K562 (cell line): ENCODE measurements around the gene AGRN. TPM values are rescaled to one million over a fixed set of nuclear protein-coding genes. Genes with fewer than 3 reads are reported as not detected.

Source experiments
- ATAC-seq: fragments of 200-7000 bp; cut with Tn5 transposase; 3 replicates; pipeline ENCODE4 v1.9.1; 2020; ENCODE audit warnings: moderate library complexity
- BruUV-seq: library from RNA; stranded (reverse); fragments of 400-500 nt; replicated peaks from 2 replicates; lab custom pipeline; 2021; lab: Mats Ljungman, UMichigan
- CTCF ChIA-PET: fragments of 300-600 bp; formaldehyde crosslinking; extraction: SDS; loops from one replicate; lab custom pipeline; 2021; ENCODE audit warnings: low intra/inter-chr PET ratio; lab: Yijun Ruan, JAX
- POLR2A ChIA-PET: fragments of 300-600, 350-650 bp; sonication (Branson Sonifier 250); formaldehyde crosslinking; extraction: SDS; loops from one replicate; lab custom pipeline; 2021; ENCODE audit warnings: antibody characterized with exemption, inconsistent platforms; lab: Yijun Ruan, JAX
- DNase-seq, 4 experiments: peaks; one replicate each; pipeline versions ENCODE4 v3.0.0 to v3.0.0-alpha.2; 2011 to 2018; ENCODE audit warnings: low spot score in 3 of 4, mixed read lengths in 3 of 4; ENCODE audit errors: extremely low read depth in 1 of 4
- FAIRE-seq: peaks from 2 replicates; lab custom pipeline; 2011; peaks lifted over from hg19 to GRCh38; lab: Jason Lieb, UNC
- H2AFZ ChIP-seq: 2 replicates; pipeline ENCODE4 v1.6.0; 2011; ENCODE audit warnings: low read depth, low read length, control low read depth, inconsistent platforms
- H3K27ac ChIP-seq: fragments of 200-600 bp; 3 replicates; pipeline ENCODE4 v1.8.0; 2011; ENCODE audit warnings: low read depth, mild to moderate bottlenecking, control low read depth, inconsistent platforms, low read length, moderate library complexity, mixed read lengths; ENCODE audit errors: extremely low read depth
- H3K27me3 ChIP-seq, 2 experiments: fragments of 300-600 bp in 1 of 2; 2 replicates in 1 of 2; 3 replicates in 1 of 2; pipeline versions ENCODE4 v1.6.0 to v1.8.0; 2011; ENCODE audit warnings: inconsistent platforms in 2 of 2, low read length in 2 of 2, mild to moderate bottlenecking in 1 of 2, mixed read lengths in 1 of 2, moderate library complexity in 1 of 2; ENCODE audit not compliant: control insufficient read depth in 2 of 2, insufficient read depth in 2 of 2
- H3K36me3 ChIP-seq: fragments of 300-600 bp; 3 replicates; pipeline ENCODE4 v1.8.0; 2011; ENCODE audit warnings: mild to moderate bottlenecking, low read length, inconsistent platforms; ENCODE audit not compliant: control insufficient read depth, insufficient read depth
- H3K4me1 ChIP-seq, 2 experiments: fragments of 200-600 bp in 1 of 2; replicated peaks in 1 of 2; 2 replicates in 1 of 2; 3 replicates in 1 of 2; pipeline versions ENCODE4 v1.5.1 to v1.8.0; 2011; ENCODE audit warnings: inconsistent platforms in 2 of 2, low read length in 2 of 2, mild to moderate bottlenecking in 1 of 2, mixed read lengths in 1 of 2, moderate library complexity in 1 of 2; ENCODE audit not compliant: control insufficient read depth in 2 of 2, insufficient read depth in 2 of 2
- H3K4me2 ChIP-seq: 2 replicates; pipeline ENCODE4 v1.6.1; 2011; ENCODE audit warnings: low read length, control low read depth, inconsistent platforms, mixed read lengths; ENCODE audit not compliant: insufficient read depth
- H3K4me3 ChIP-seq: fragments of 200-600 bp; sonication (generic), shearing (Covaris generic); 2 replicates; pipeline ENCODE4 v1.5.1; 2016; ENCODE audit warnings: control low read depth, inconsistent platforms
- H3K79me2 ChIP-seq: fragments of 200-600 bp; 3 replicates; pipeline ENCODE4 v1.8.0; 2011; ENCODE audit warnings: low read length, inconsistent platforms; ENCODE audit not compliant: control insufficient read depth, insufficient read depth
- H3K9ac ChIP-seq, 2 experiments: 2 replicates each; pipeline versions ENCODE4 v1.6.0 to v1.6.1; 2011; ENCODE audit warnings: low read depth in 2 of 2, low read length in 2 of 2, control low read depth in 1 of 2, inconsistent platforms in 1 of 2, mild to moderate bottlenecking in 1 of 2, mixed read lengths in 1 of 2; ENCODE audit not compliant: insufficient read depth in 1 of 2
- H3K9me1 ChIP-seq: one replicate; pipeline ENCODE4 v1.6.0; 2011; ENCODE audit warnings: inconsistent platforms, mild to moderate bottlenecking, low read length, moderate library complexity; ENCODE audit not compliant: control insufficient read depth, insufficient read depth
- H3K9me3 ChIP-seq: replicated peaks from 2 replicates; pipeline ENCODE4 v1.5.1; 2011; ENCODE audit warnings: low read depth, low read length, inconsistent platforms; ENCODE audit not compliant: control insufficient read depth, insufficient read depth
- H4K20me1 ChIP-seq: replicated peaks from 2 replicates; pipeline ENCODE4 v1.6.1; 2011; ENCODE audit warnings: low read length, inconsistent platforms, mixed read lengths; ENCODE audit not compliant: control insufficient read depth, insufficient read depth
- ESRRA ChIP-seq: fragments of 450-650 bp; IDR thresholded peaks from 2 replicates; pipeline ENCODE4 v1.6.1; 2014; ENCODE audit warnings: low read depth, mild to moderate bottlenecking, moderate library complexity, borderline replicate concordance
- GTF2E2 ChIP-seq: fragments of 200-800 bp; sonication (Bioruptor generic); IDR thresholded peaks from 2 replicates; pipeline ENCODE4 v1.6.1; 2016; ENCODE audit warnings: missing genetic modification characterization, missing compliant biosample characterization
- GTF3C2 ChIP-seq: IDR thresholded peaks from 3 replicates; pipeline ENCODE4 v1.6.1; 2011; ENCODE audit warnings: borderline replicate concordance, mild to moderate bottlenecking, moderate library complexity; ENCODE audit not compliant: insufficient read length; ENCODE audit errors: extremely low read depth
- KAT8 ChIP-seq: fragments of 450-650 bp; IDR thresholded peaks from 2 replicates; pipeline ENCODE4 v1.6.1; 2016; ENCODE audit warnings: low read depth, mild to moderate bottlenecking
- MYBL2 ChIP-seq, 2 experiments: fragments of 450-650 bp in 1 of 2; sonication (generic) in 1 of 2; formaldehyde crosslinking in 1 of 2; IDR thresholded peaks; 2 replicates each; pipeline versions ENCODE4 v1.6.1 to v1.8.1; 2017 to 2022; ENCODE audit warnings: borderline replicate concordance in 1 of 2, inconsistent platforms in 1 of 2, low read depth in 1 of 2, mild to moderate bottlenecking in 1 of 2, missing genetic modification reagents in 1 of 2, moderate library complexity in 1 of 2
- NFRKB ChIP-seq: fragments of 450-650 bp; IDR thresholded peaks from 2 replicates; pipeline ENCODE4 v1.6.1; 2016; ENCODE audit warnings: low read depth
- RB1 ChIP-seq: fragments of 450-650 bp; IDR thresholded peaks from 2 replicates; pipeline ENCODE4 v1.6.1; 2017; ENCODE audit warnings: low read depth, mild to moderate bottlenecking
- RBM14 ChIP-seq: fragments of 200-400 bp; formaldehyde crosslinking; IDR thresholded peaks from 2 replicates; pipeline ENCODE4 v1.6.1; 2018; ENCODE audit warnings: low read depth, mild to moderate bottlenecking, low read length, moderate library complexity, borderline replicate concordance; ENCODE audit not compliant: insufficient read depth
- TOE1 ChIP-seq, 2 experiments: fragments of 450-650 bp in 1 of 2; sonication (generic) in 1 of 2; formaldehyde crosslinking in 1 of 2; IDR thresholded peaks; 2 replicates each; pipeline versions ENCODE4 v1.7.1 to v1.8.0; 2016 to 2022; ENCODE audit warnings: borderline replicate concordance in 2 of 2, mild to moderate bottlenecking in 2 of 2, antibody characterized with exemption in 1 of 2, inconsistent platforms in 1 of 2, low read depth in 1 of 2, missing genetic modification reagents in 1 of 2, moderate library complexity in 1 of 2
- TRIM28 ChIP-seq: fragments of 450-650 bp; IDR thresholded peaks from 2 replicates; pipeline ENCODE4 v1.6.1; 2017
- YY1 ChIP-seq, 3 experiments: IDR thresholded peaks; 2 replicates each; pipeline ENCODE4 v1.6.1; 2011; ENCODE audit warnings: low read length in 2 of 3, mild to moderate bottlenecking in 2 of 3, moderate library complexity in 2 of 3, borderline replicate concordance in 1 of 3, control low read depth in 1 of 3, low read depth in 1 of 3; ENCODE audit not compliant: insufficient read depth in 3 of 3, insufficient replicate concordance in 2 of 3, control insufficient read depth in 1 of 3, insufficient read length in 1 of 3; ENCODE audit errors: extremely low read depth in 1 of 3
- ZNF311 ChIP-seq: fragments of 250-450 bp; sonication (Bioruptor Pico); IDR thresholded peaks from 2 replicates; pipeline ENCODE4 v1.4.0; 2020; ENCODE audit warnings: mild to moderate bottlenecking, moderate library complexity
- ZSCAN29 ChIP-seq: fragments of 450-650 bp; IDR thresholded peaks from 2 replicates; pipeline ENCODE4 v1.6.1; 2017
- ZZZ3 ChIP-seq: fragments of 450-650 bp; IDR thresholded peaks from 2 replicates; pipeline ENCODE4 v1.6.1; 2016; ENCODE audit warnings: antibody characterized with exemption, mild to moderate bottlenecking, moderate library complexity
- WGBS: fragments of 100-300 bp; shearing (Covaris generic); methylation state at CpG from one replicate; pipeline ENCODE4 v1.1.6; 2016; ENCODE audit warnings: low coverage, mixed read lengths; ENCODE audit not compliant: insufficient coverage; ENCODE audit errors: missing lambda C conversion rate; 5-methylcytosine and 5-hydroxymethylcytosine counted together
- in situ Hi-C: fragments of 300-500 bp; cut with MboI; formaldehyde crosslinking; loops from 4 replicates; pipeline ENCODE4 v1.15.0; 2018; ENCODE audit warnings: inconsistent platforms, mixed read lengths
- intact Hi-C: fragments of 100-400 bp; cut with micrococcal nuclease; formaldehyde crosslinking; loops from 2 replicates; pipeline ENCODE4 v1.14.2; 2022
- polyA plus RNA-seq, 8 experiments: library from polyadenylated mRNA; depleted of rRNA in 4 of 8; stranded (reverse) in 5 of 8; unstranded in 3 of 8; fragments of >200 nt; fragmentation: Nextera tagmentation in 2 of 8; fragmentation: Illumina TruSeq in 1 of 8; extraction: Ambion mirVana in 2 of 8; extraction: Trizol in 1 of 8; gene quantifications; 2 replicates each; pipeline versions ENCODE4 v1.2.1 to v1.2.3, GENCODE V29; 2011 to 2014; ENCODE audit warnings: inconsistent platforms in 1 of 8, missing spikeins in 1 of 8
- total RNA-seq, 7 experiments: library from RNA; depleted of rRNA in 6 of 7; stranded (reverse); fragments of >200 nt in 6 of 7; fragmentation: Illumina TruSeq in 2 of 7; extraction: Trizol in 2 of 7; gene quantifications; 2 replicates each; pipeline versions ENCODE4 v1.2.1 to v1.2.3, GENCODE V29; 2011 to 2021; ENCODE audit warnings: low replicate concordance in 1 of 7

The AGRN gene
- total and polyA plus RNA-seq, 9 of the 15 experiments (the other 6 are each of a cell fraction or from before 2014, with no cell fraction given), result 0.04 to 111 (median 18.1) TPM

GRCh38 chr1:998995-999724, 20.8 kb upstream of the AGRN start (continued):
- no peak for TF ChIP-seq GTF2E2 (tag)
- TF ChIP-seq RBM14, result no peak

GRCh38 chr1:999725-1000356, 20.1 kb upstream of the AGRN start, which contains the start of gene HES4:
TSS of gene HES4 (minus strand) at chr1:1000097. CDS start at chr1:999973, 124 bp downstream.
- DNase-seq (peak in 3 of 4 experiments; percentile 88 to 98 (median 95)), FAIRE-seq (peak; percentile 81), ATAC-seq (peak; percentile 75)
- peaks cover 0 to 2% of the 10 kb centered on the region in 2 experiments; a peak in 1 of 5 replicates for H3K27me3 ChIP-seq
- H4K20me1 ChIP-seq, result peaks cover 10% of the 10 kb centered on the region; the same call in 1 of the 2 replicates
- no peaks in the 10 kb centered on the region for H3K36me3 ChIP-seq
- intact Hi-C loops (loop anchor here (5.0 kb wide), 1 partner anchor 62 kb away; no protein-coding TSS in a partner anchor), in situ Hi-C loops (no loop called here)
- H3K79me2 ChIP-seq, result peaks cover 16% of the 10 kb centered on the region; the same call in 2 of the 3 replicates
- peaks cover 24 to 89% of the 10 kb centered on the region in 2 experiments for H3K4me1 ChIP-seq
- no peaks in the 10 kb centered on the region for H3K9me3 ChIP-seq
- peak within 1 kb of the TSS; percentile 89 for H2AFZ ChIP-seq
- H3K4me2 ChIP-seq, result peak within 1 kb of the TSS; percentile 77
- 2% methylated on average over 62 of the region's 95 CpGs for WGBS
- ChIA-PET POLR2A (interaction anchor here (1.5 kb wide), 1 partner anchor 19 kb away, joined by 3 read pairs; no protein-coding TSS in a partner anchor), CTCF (no interaction called here)
- H3K9me1 ChIP-seq, result no peaks in the 10 kb centered on the region
- BruUV-seq, result no TSS peak
- peak within 1 kb of the TSS; percentile 86 to 99 for H3K9ac ChIP-seq
- H3K4me3 ChIP-seq, result peak within 1 kb of the TSS; percentile 52
- peak within 1 kb of the TSS; percentile 95 for H3K27ac ChIP-seq
- TF ChIP-seq ZNF311 (CRISPR knock-in tag), result no peak
- no peak for TF ChIP-seq KAT8
- TF ChIP-seq ZZZ3, result no peak
- peak; percentile 69 for TF ChIP-seq RB1
- no peak for TF ChIP-seq TRIM28
- TF ChIP-seq GTF3C2, result no peak
- no peak for TF ChIP-seq MYBL2 (IDR thresholded peaks at IDR 0.05; ENCODE audit: low read depth)
- TF ChIP-seq MYBL2 (CRISPR knock-in tag; IDR thresholded peaks at IDR 0.05; ENCODE audit: borderline replicate concordance), result no peak
- no peak for TF ChIP-seq NFRKB
- peak in 1 of 3 experiments; percentile 57 for TF ChIP-seq YY1 (IDR thresholded peaks at IDR 0.05; ENCODE audit: borderline replicate concordance in 1 of 3, control insufficient read depth in 1 of 3, extremely low read depth in 1 of 3, insufficient read depth in 3 of 3, insufficient read length in 1 of 3, insufficient replicate concordance in 2 of 3, low read depth in 1 of 3, low read length in 2 of 3)
- no peak; the same call in 1 of the 2 replicates for TF ChIP-seq ESRRA
- TF ChIP-seq TOE1 (IDR thresholded peaks at IDR 0.05; ENCODE audit: borderline replicate concordance), result no peak
- TF ChIP-seq TOE1 (CRISPR knock-in tag; IDR thresholded peaks at IDR 0.05; ENCODE audit: borderline replicate concordance, low read depth), result no peak
- peak; percentile 43; the same call in 1 of the 2 replicates for TF ChIP-seq GTF2E2 (tag)
- TF ChIP-seq ZSCAN29, result peak; percentile 89; the same call in 1 of the 2 replicates
